HG03469 (cell line): ENCODE data around the gene ADAD2.
"Not testable (repeated sequence)": the region's sequence is repeated elsewhere in the genome, so short reads cannot be mapped to it uniquely, and the experiment has no call there.

Experiments used
- ATAC-seq: cut with Tn5 transposase; IDR thresholded peaks from one replicate; pipeline ENCODE4 v1.9.1; 2021; ENCODE audit warnings: mild to moderate bottlenecking, moderate library complexity, moderate number of reproducible peaks; ENCODE audit not compliant: unreplicated experiment

Gene ADAD2

DNA sequence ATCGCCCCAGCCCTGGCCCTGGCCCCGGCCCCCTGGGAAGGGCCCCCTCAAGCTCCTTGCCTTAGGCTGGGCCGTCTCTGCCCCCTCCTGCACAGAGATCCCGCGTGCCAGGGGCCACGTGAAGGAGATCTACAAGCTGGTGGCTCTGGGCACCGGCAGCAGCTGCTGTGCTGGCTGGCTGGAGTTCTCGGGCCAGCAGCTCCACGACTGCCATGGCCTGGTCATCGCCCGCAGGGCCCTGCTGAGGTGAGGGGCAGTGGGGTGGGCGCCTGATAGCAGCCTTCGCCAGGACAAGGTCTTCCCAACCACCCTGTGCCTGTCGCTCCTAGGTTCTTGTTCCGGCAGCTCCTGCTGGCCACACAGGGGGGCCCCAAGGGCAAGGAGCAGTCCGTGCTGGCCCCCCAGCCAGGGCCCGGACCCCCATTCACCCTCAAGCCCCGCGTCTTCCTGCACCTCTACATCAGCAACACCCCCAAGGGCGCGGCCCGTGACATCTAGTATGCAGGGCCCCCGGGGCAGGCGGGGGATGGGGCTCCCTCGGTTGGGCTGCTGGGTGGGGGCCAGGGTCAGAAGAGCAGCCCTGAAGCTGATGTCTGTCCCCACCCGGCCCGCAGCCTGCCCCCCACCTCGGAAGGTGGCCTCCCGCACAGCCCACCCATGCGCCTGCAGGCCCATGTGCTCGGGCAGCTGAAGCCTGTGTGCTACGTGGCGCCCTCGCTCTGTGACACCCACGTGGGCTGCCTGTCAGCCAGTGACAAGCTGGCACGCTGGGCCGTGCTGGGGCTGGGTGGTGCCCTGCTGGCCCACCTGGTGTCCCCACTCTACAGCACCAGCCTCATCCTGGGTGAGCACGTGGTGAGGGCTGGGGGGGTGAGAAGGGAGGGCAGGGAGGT lies 4.5 kb downstream of the ADAD2 start:
- ATAC-seq = no peak

DNA sequence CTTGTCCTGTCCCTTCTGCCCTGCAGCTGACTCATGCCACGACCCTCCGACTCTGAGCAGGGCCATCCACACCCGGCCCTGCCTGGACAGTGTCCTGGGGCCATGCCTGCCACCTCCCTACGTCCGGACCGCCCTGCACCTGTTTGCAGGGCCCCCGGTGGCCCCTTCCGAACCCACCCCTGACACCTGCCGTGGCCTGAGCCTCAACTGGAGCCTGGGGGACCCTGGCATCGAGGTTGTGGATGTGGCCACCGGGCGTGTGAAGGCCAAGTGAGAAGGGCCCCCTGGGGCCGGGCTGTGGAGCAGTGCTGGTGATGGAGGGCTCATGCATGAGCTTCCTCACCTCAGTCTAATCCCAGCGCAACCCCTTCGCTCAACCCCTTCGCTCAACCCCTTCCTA lies 5.1 kb downstream of the ADAD2 start:
- no peak for ATAC-seq

DNA sequence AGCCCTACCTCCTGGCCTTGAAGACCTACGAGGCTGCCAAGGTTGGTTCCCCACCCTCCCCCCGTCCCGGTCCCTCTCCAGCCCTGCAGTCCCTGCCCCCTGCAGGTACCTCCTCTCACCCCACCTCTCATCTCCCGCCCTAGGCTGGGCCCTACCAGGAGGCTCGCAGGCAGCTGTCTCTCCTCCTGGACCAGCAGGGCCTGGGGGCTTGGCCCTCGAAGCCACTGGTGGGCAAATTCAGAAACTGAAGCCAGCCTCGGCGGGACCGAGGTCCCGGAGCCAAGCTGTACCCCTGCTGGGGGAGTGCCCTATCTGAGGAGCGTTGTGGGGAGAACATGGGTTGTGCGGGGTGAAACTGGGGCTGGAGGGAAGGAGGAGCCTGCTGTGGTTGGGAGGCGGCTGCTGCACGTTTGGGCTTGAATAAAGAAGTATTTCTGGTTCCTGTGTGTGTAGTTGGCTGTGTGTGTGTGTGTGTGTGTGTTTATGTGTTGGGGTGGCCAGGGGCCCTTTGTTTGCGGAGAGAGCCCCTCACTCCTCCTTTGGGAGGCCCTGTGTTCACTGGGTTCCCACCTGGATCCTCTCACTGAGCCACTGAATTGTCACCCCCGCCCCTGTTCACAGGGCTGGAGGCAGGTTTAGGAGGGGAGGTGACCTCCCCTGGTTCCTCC lies 5.9 kb downstream of the ADAD2 start:
- ATAC-seq = no peak

DNA sequence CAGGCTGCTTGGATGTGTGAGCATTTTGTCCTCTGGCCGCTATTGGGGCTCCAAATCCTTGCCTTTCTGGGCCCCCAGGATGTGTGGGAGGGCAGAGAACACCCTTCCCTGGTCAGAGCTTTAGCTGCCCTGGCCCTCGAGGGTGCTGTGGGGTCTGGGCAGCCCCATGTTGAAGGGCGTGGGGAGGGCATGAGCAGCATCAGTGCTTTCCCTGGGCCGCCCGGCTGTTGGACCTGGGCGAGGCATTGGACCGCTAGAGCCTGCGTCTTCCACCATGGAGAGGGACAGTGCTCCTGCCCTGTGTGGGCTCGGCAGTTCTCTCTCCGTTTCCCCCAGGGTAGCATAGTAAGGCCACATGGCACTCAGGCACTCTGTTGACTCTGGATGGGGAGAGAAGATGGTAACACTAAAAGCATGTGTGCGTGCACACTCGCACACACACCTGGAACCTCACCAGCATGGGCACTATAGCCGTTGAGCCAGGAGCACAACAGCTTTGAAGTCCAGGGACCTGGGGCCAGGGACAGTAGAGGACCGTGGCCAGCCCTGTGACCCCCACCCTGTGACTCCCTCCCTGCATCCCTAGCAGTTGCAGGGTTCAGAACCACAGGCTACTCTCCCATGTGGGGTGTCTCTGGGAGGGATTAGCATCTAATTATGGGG lies 6.6 kb downstream of the ADAD2 start:
- ATAC-seq = no peak

DNA sequence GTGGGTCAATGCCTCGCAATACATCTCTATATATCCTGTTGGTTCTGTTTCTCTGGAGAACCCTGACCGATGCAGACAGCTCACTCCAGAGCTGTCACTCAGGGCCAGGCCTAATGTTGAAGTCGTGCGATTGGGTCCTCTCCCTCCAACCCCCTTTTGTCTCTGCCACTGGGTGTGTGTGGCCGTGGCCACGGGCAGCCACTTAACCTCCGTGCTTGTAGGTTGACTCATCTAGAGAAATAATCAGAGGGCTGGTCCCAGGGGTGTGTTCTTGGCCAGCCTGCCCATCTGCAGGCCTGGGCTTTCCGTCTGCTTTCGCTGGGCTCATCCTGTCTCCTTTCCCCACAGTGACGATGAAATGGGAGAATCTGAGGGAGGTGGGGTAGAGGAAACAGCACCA lies 7.4 kb downstream of the ADAD2 start:
- no peak for ATAC-seq

DNA sequence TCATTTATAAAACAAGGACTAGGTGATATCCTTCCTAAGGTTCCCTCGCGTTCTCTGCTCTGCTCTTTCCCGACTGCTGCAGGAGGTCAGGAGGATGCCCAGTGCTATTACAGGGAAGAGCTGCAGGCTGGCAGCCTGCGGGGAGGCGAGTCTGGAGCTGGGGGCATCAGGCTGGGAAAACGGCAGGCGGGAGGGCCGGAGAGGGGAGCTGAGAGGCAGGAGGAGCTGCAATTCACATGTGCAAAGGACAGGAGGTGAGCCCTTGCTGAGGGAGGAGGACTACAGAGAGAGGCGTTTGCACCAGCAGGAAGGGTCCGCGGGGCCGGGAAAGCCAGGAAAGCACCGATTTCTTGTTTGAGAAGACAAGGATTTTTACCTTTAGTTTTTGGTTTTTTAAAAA lies 8.1 kb downstream of the ADAD2 start:
- no peak for ATAC-seq

DNA sequence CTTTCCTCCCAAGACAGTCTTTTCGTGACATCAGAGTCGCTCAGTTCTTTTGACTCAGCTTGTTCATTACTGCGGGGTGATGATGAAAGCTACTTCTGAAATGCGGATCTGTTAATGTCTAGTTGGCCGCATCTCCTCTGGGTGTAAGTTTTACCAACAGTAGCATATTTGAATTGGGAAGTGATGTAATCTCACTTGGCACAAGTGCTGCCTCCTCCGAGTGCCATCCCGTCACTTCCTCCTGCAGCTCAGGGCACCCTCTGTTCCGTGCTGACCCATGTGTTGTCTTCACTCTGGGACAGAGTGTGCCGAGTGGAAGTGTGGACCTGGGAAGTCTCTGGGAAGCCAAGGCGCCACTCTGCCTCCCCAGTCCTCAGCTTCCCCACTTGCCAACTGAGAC lies 8.9 kb downstream of the ADAD2 start:
- ATAC-seq = no peak

DNA sequence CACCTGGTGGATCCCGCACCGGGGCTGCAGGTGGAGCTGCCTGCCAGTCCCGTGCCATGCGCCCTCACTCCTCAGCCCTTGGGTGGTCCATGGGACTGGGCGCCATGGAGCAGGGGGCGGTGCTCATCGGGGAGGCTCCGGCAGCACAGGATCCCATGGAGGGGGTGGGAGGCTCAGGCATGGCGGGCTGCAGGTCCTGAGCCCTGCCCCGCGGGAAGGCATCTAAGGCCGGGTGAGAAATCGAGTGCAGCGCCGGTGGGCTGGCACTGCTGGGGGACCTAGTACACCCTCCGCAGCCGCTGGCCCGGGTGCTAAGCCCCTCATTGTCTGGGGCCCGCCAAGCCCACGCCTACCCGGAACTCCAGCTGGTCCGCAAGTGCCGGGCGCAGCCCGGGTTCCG lies 13.6 kb downstream of the ADAD2 start:
- ATAC-seq = not testable (repeated sequence)

DNA sequence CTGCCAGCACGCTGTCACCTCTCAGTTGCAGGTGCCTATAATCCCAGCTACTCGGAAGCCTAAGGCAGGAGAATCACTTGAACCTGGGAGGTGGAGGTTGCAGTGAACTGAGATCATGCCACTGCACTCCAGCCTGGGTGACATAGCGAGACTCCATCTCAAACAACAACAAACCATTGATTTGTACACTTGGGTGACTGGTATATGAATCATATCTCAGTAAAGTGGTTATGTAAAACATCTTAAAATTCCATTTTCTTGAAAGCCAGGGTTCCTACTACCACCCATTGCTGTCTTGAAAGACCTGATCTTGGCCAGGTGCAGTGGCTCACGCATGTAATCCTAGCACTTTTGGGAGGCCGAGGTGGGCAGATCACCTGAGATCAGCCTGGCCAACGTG lies 14.2 kb downstream of the ADAD2 start:
- ATAC-seq = not testable (repeated sequence)

DNA sequence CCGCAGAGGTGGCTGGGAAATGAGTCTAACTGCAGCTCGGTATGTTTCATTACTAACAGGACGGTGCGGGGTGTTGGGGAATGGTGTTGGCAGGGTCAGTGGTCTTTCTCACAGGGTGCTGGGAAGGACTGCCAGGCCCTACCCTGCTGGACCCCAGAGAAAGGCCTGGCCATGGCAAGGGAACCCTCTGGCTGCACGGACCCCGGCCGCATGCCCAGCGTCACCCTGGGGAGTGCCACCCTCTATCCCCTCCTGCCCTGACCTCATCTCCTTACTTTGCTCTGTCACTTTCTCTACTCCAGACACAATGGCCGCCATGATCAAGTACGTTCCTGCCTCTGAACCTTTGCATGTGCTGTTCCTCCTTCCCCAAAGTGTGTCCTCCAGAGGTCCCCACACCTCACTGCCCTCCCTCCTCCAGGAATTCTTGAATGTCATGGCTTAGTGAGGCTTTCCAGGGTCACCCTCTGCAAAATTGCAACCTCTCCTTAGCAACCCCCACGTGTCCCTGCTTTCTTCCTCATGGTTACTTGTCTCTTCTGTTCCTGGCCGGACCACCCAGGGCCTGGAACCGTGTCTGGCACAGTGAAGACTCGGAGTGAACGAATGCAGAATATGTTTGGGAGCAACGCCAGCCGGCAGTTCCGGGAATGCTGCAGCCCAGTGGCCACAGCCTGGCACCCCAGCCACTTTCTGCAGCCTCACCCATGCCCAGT lies 15.2 kb downstream of the ADAD2 start:
- no peak for ATAC-seq

DNA sequence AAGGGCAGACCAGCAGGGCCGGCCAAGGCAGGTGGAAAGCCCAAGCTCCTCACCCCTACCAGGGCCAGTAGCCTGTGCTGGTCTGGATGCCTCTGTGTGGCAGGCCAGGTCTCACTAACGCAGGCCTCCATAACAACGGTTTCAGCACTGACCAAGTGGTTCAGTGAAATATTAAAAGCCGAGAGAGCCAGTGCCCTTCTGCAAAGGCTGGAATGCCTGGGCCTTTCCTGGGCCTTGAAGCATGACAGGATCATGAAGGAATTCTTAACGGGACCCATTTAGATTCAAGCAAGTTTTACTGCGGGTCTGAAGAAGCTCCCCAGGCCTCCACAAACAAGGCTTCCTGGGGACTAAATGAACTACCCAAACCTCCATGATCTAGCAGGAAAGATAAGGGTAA lies 16.3 kb downstream of the ADAD2 start:
- ATAC-seq = no peak

DNA sequence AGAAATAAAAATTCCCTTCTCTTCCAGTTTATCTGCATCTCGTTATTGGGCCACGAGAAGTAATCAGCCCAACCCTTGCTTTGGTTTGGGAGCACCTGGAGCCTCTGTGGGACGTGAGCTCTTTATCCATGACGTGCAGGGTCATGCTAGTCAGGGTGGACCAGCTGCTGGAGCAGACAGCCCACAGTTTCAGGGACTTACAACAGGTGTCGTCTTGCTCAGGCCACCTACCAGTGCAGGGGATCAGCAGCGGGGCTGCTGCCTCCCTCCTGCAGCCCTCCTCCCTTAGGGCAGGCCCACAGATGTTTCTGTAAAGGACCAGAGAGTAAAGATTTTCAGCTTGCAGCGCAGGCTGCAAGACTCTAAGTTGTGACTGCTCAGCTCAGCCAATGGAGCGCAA lies 16.9 kb downstream of the ADAD2 start:
- ATAC-seq = no peak

DNA sequence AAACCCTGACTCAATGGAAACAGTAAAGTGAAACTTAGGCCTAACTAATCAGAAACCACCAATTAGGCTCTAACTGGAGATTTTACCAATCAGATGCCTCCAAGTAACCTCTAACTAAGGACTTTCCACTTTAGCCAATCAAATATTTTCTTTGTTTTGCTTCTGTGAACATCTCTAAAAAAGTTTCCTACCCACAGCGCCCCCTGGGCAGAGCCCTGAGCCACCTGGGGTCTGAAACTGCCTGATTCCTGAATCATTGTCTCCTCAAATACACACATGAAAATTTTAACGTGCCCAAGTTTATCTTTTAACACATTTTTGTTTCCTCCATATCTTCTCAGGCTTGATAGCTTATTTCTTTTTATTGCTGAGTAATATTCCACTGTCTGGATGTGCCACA lies 19.0 kb downstream of the ADAD2 start:
- ATAC-seq = no peak

DNA sequence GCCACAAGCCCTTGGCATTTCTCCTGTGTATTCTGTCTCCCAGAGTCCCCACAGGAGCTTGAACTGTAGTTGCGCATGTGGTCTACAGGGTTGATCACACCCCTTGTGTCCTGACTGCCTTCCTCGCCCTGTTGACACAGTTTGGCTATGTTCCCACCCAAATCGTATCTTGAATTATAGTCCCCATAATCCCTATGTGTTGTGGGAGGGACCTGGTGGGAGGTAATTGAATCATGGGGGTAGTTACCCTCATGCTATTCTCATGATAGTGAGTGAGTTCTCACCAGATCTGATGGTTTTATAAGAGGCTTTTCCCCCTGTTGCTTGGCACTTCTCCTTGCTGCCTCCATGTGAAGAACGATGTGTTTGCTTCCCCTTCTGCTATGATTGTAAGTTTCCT lies 21.2 kb downstream of the ADAD2 start:
- no peak for ATAC-seq

DNA sequence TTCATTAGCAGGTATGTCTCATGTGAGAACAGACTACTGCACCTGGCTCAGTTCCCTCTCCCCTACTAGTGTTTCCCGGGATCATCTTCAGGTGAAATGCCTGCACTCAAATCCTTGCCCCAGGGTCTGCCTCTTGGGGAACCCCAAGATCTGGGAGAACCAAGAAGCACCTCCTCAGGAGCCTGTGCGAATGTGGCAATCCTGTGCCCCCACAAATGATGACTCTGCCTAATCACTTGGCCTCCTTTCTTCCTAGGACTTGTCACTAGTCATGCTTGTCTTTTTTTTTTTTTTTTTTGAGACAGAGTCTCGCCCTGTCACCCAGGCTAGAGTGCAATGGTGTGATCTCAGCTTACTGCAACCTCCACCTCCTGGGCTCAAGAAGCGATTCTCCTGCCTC lies 21.7 kb downstream of the ADAD2 start:
- ATAC-seq = no peak

DNA sequence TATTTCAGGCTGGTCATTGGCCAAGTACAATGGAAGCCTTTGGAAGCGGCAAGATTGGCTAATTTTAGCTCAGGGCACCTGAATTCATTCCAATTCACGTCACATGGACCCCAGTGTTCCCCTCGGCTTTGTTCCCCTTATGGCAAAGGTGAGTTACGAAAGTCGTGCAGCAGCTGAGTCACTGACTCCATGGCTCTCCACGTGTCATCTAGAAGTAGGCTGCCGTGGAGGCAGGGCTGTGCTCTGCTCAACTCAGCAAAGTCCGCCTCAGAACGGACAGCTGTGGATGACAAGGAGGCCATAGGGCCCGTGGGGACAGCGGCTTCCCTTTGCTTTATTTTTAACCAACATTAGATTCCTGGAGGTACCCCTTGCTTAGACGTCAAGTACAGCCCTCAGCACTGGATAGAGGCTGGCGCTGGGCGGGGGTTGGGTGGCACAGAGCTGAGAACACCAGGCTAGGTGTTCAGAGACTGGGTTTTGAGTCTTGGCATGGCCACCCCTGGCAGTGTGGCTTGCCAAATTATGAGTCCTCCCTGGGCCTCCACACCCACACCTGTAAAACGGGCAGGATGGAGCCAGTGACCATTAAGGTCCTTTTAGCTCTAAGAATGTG lies 23.6 kb downstream of the ADAD2 start:
- ATAC-seq = no peak

DNA sequence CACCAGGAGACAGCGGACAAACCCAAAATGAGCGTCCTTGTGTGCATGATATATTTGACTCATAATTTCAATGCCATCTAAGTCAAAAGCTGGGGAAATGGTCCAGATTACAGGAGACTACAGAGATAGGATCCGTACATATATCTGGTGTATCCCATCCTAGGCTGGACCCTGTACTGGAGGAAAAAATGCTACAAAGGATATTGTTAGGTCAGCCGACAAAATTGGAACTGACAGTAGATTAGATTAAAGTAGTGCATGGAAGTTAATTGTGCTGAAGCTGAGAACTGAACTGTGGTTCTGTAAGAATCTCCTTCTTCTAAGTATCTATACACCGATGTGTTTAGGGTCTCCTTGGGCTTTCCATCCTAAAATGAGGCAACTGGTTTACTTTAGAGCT lies 24.6 kb downstream of the ADAD2 start:
- ATAC-seq = no peak

DNA sequence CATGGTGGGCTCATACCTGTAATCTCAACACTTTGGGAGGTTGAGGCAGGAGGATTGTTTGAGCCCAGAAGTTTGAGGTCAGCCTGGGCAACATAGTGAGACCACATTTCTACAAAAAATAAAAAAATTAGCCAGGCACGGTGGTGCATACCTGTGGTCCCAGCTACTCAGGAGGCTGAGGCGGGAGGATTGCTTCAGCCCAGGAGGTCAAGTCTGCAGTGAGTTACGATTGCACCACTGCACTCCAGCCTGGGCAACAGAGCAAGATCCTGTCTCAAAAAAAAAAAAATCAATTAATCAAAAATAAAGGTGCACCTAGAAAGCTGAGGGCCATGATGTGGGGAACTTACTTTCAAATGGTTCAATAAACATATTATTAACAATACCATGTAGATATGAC lies 25.2 kb downstream of the ADAD2 start:
- ATAC-seq = not testable (repeated sequence)

DNA sequence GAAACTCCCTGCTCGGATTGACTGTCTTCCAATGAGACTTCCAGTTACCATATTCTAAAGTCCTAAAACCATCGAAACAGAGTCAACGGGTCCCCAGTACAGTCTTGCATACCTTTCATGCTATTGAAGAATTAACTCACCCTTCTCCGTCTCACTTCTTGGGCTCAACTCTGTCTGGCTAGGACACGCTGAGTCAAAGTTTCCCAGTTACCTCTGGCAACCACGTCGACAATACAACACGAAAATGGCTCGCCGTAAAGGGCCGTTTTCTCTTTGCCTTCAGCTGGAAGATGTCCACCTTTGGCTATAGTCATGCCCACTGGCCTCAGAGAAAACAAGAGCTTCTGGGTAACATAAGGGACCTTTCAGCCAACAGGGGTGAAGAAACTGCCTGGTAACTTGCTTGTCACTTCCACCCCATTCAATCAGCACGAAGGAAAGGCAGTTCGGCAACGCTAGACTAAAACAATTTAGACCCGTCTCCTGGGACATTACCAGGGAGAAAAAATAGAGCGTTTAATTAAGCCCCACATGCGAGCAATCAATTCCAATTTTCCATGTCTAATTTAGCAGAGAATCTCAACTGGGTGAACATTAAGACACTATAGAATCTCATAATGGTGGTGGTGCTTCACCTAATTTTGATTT lies 27.3 kb downstream of the ADAD2 start:
- ATAC-seq = no peak

DNA sequence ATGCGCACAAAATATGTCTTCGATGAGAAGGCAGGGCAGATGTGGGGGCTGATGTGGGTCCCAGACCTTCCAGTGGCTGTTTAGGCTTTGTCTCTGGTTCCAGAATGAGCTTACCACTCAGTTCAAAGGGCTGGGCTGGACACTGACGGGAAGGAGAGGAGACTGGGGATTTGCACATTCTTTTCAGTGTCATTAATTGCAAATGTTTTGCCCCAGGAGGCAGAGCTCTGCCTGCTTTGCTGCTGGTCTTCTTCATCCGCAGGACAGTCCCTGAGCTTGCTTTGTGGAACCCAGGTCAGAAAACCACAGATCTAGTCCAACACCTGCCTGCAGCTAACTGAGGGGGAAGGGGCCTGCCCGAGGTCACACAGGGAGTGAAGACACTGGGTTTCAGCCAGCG lies 28.0 kb downstream of the ADAD2 start:
- no peak for ATAC-seq
